IPS-NIHi7 (cell line): ENCODE data around the gene EARS2.
A peak's percentile ranks its signal among the peaks of the same experiment; 100 is the strongest.
"Not testable (repeated sequence)": the region's sequence is repeated elsewhere in the genome, so short reads cannot be mapped to it uniquely, and the experiment has no call there.

Experiments used
- DNase-seq: peaks from one replicate; pipeline ENCODE4 v3.0.0; 2012; ENCODE audit warnings: mixed read lengths; ENCODE audit errors: extremely low spot score

Gene EARS2

DNA sequence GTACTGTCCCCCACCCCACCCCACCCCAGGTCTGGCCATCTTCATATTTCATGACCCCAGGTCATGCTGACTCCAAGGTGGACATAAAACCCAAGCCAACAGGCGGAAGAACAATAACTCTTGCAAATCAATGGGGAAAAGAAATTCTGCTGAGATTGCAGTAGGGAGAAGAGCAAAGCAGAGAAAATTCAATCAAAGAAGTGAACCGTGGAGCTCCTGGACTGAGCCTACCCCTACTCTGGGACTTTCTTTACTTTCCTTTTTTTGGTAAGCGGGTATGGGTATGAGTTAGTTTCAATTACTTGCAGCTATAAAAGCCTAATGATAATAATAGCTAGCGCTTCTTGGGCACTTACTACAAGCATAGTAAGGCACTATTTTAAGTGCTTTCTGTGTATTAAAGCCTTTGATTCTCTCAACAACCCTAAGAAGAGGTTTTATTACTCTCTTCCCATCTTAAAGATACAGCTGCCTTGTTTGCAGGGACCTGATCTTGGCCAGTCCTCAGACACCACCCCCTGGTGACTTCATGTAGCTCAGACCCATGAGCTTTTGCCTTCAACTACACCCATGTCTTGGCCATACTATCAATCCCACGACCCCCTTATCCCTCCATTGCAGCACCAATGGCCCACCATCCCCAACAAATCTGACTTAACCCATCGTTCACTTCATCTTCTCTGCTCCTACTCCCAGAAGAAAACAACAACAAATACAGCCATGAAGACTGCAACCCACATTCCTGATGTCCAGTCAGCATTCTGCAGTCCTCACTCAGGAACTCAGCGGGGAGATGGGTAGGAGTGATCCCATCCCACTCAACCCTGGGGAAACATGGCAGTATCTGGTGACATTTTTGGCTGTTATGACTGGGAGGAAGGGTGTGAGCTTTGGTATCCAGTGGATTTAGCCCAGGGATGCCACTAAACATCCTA, 51.2 kb downstream of the EARS2 start:
- DNase-seq, result no peak

DNA sequence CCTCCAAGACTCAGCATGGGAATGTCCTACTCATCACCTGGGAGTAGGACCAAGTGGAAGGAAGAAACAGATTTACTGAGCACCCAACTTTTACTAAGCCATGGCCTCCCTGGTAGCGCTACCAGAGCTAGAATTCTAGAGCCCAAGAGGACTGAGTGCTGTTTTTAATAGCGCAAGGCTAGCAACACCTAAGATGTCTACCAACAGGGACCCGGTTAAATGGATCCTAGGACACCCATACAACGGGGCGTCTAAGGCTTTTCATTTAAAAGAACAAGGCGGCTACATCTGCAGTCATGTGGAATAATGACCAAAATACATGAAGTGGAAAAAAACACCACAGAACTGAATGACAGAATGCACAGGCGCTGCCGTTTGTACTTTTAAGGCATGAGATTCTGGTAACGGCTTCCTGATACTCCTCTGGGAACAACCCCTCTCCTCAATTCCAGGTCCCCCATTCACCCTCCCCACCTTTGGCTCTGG, 51.9 kb downstream of the EARS2 start:
- no peak for DNase-seq

- peak; percentile 48 for DNase-seq
Observed at GRCh38 chr16:23504453-23505179, 52.5 kb downstream of the EARS2 start.

GRCh38 chr16:23504076-23504452, 53.1 kb downstream of the EARS2 start:
- DNase-seq, result no peak

- DNase-seq, result no peak
Observed at GRCh38 chr16:23502466-23502865, 54.7 kb downstream of the EARS2 start.

DNA sequence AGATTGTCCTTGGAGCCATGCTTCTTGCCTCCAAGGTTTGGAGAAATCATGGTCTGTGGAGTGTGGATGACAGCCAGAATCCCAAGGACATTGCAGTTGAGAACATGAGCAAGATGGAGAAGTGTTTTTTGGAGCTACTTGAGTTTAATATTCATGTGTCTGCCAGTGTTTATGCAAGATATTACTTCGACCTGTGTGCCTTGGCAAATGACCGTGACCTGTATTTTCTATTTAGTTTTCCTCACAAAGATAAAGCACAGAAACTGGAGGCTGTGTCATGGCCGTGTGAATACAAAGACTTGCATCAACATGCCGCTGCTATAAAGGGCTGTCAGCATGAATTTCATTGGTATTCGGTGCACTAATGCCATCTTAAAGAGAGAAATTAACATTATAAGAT, 55.9 kb downstream of the EARS2 start:
- DNase-seq, result no peak

DNA sequence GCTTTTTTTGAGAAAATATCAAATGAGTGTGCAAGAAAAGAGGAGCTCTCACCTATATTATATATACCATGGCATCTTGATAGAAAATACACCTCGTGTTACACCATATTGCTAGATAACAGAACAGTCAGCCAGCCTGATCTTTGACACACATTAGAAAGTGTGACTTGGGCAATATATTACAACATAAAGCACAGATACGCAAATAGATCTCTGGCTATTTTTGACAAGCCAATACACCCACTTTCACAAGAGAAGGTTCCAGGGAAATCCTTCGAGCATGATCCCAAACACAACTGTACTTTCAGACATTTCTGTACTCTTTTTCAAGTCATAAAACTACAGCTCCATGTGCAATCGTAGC, 56.3 kb downstream of the EARS2 start:
- DNase-seq, result no peak

DNA sequence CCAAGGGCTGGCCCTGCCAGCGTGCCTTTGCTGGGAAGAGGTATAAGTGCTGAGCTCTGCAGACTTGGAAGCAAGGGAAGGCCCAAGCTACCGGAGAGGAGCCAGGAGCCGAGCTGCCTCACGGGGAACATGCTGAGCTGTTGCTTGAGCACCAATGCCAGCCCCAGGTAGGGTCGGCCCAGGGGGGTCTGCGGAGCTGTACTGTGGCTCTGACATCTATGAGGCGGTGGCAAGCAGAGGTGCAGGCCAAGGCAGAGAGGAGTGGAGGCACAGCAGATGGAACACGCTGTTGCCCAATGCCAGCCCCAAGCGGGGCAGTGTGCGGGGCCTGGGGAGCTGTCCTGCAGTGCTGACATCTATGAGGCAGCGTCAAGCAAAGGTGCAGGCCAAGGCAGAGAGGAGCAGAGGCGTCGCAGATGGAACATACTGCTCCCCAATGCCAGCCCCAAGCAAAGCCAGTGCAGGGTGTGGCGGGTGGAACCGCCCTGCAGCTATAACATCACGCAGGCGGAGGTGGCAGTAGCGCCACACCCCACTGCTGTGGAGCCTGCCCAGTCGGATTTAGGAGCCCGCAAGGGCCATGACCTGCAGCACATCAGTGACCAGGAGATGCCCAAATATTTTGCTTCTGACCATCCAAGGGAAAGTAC, 56.8 kb downstream of the EARS2 start:
- DNase-seq, result no peak

- peak; percentile 41 for DNase-seq
Observed at GRCh38 chr16:23499801-23500200, 57.3 kb downstream of the EARS2 start.

GRCh38 chr16:23498863-23499262, 58.3 kb downstream of the EARS2 start:
- no peak for DNase-seq

DNA sequence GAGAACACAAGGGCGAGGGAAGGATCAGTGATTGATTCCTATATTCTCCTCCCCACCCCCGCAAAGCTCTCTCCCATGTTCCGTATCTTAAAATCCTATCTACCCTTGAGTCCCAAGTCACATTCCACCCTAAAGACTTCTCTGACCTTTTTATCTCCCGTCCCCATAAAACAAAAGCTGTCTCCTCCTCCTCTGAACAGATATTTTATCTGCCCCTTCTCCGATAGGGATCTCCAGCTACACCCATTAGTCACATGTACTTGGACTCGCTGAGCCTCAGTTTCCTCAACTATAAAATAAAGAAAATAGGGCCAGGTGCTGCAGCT, 59.6 kb downstream of the EARS2 start:
- no peak for DNase-seq

- no peak for DNase-seq
Observed at GRCh38 chr16:23496821-23497542, 60.2 kb downstream of the EARS2 start.

- DNase-seq, result no peak
Observed at GRCh38 chr16:23495671-23496070, 61.5 kb downstream of the EARS2 start.

DNA sequence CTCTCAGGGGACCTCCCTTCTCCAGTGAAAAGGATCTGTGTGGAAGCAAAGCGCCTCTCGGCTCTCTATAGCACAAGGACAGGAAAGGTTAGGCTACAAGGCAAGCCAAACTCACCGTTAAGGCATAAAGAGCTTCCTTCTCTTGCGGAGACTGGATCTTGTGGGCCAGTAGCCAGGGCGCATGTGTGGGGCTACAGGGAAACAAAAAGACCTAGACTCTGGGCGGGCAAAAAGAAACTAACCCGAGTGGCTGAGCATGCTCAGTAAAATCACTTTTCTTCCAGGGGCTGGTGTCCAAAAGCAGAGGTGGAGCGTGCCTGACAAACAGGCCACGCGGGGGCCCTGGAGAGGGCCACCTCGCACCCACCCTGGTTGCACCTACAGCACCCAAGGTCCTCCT, 63.0 kb downstream of the EARS2 start:
- DNase-seq, result no peak

DNA sequence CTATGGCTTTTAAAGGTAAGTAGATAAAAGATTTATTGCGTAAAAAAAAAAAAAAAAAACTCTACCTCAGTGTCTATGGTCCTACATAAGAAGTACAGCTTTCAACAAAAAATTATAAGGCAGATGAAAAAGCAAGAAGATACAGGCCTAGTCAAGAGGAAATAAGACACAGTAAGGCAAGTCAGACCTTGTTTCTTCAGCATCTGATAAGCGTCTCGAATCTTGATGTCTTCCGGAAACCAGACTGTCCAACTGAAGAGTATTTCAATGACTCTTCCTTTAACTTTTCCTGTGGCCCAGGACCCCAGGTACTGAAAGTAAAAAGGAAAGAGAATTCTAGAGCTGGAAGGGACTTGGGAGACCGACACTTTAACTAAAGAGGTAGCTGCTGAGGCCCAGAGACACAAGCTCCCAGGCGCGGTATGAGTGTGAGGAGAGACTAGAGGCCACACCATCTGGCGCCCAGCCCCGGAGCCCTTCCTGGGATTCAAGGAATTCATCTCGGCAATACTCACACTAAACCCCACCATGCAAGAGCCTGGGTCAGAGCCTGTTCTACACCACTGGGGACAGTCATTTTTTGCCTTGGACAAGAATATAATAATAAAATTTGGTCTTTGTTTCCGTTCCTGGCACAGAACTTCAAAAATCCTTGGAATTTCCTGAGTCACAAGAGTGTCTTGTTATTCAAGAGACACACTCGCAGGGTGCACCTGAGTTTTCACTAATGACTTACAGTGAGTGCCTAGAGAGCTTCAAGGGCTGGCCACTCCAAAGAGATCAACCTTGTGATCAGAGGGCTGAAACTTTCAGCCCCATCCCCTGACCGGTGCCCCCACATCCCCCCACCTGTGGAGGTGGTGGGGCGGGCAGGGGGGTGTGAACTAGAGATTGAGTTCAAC, 65.4 kb downstream of the EARS2 start:
- DNase-seq, result no peak

DNA sequence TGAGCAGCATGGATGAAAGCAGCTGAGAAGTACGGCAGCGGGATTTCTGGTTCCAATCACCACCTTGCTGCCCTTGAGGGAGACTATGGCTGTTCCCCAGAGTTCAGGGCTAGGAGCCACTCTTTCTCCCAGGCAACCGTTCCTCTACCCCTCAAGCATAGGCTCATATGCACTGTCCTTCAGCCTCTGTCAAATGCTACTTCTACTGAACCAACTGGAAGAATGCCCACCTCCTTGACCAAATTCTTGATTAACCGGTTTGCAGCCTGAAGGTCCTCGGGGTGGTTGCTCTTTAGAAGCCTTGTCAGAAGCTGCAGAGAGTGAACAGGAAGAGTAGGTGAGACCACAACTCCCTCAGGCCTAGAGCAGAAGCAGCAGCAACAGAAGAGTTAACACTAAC, 70.7 kb downstream of the EARS2 start:
- DNase-seq, result no peak

DNA sequence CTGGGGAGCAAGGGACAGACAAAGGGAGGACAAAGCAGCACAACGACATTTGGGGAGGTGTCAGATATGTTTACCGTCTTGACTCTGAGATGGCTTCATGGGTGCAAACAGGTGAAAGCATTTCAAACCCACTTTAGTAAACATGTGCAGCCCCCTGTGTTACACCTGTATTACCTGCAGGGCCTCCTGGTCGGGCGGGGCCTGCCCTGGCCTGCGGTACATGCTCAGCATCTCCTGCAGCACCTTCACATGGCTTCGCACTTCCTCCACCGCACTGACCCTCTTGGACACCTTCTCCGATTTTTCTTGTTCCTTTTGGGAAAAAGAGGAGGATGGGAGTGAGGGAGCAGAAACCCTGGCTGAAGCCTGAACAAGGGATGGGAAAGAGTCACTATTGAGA, 71.3 kb downstream of the EARS2 start:
- DNase-seq, result no peak

DNA sequence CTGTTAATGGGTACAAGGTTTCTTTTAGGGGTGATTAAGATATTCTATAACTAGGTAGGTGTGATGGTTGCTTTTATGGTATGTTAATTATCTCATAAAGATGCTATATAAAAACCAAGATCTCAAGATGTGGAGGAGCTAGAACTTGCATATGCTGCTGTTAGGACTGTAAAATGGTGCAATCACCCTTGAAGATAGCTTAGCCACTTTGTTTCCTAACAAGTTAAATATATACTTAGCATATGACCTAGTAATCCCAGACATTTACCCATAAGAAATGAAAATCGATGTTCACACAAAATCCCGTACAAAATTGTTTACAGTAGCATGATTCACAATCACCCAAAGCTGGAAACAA, 71.9 kb downstream of the EARS2 start:
- no peak for DNase-seq

DNA sequence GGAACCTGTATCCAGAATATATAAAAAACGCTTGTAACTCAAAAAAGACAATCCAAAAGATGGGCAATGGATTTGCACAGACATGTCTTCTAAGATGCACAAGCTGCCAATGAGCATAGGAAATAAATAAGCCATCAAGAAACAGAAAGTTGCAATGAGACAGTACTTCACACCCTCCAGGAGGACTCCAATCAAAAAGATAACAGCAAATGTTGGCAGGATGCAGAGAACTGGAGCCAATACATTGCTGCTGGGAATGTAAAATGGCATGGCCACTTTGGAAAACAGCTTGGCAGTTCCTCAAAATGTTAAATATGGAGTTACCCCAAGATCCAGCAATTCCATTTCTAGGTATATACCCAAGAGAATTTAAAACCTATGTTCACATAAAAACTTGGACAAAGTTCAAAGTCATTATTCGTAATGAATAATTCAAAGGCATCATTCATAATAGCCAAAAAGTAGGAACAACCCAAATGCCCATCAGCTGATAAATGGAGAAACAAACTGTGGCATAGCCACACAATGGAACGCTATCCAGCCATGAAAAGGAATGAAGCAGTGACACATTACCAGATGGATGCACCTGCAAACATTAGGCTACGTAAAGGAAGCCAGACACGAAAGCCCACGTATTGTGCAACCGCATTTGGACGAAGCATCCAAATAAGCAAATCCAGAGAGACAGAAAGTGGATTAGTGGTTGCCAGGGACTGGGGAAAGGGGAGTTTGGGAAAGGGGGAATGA, 72.5 kb downstream of the EARS2 start:
- DNase-seq, result no peak

- DNase-seq, result not testable (repeated sequence)
Observed at GRCh38 chr16:23483492-23483891, 73.7 kb downstream of the EARS2 start.
